ENCODE results near the gene ABCA3.
"Not testable (repeated sequence)": the region's sequence is repeated elsewhere in the genome, so short reads cannot be mapped to it uniquely, and the experiment has no call there.

The ABCA3 gene

DNA sequence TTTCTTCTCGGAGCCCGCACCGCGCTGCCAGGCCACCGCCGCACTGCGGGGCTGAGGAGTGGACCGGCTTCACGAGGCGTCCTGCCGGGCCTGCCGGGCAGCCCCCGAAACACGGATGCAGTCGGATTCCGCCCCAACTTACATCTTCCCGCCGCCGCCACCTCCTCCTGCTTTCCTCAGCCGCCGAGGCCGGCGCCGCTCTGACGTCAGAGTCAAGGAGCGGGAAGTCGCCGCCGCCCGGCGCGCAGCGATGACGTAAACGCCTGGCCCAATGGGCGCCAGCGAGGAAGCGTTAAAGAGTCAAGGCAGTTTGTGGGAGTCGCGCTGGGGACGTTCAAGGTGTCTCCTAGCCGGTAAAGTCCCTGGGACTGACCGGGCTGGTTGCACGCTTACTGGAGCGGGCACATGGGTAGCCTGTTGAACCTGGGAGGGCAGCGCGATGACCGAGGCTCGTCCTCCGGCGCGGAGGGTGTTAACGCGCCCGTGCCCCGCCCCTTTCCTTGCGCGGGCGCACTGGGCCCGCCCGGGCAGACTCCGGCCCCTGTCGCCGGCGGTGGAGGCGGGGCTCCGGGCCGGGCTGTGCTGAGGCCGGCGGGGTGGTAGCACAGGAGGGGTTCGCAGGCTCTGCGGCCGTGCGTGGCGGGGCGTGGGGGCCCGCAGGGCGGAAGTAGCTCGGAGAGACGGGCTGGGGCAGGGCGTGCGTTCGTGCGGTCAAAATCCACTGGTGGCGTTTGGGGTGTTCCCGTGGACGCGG is 72.4 kb downstream of the ABCA3 start, which contains the start of gene RNPS1:
Gene RNPS1, minus strand, starts transcription at position 214 of the 754 bp plus-strand sequence. CDS start 3,483 bp downstream, outside the sequence.
- Histone ChIP-seq H3K79me2 (ENCODE audit: low read length) (peaks cover 57% of the 10 kb centered on the region), H3K27ac (ENCODE audit: low read length) (peak within 1 kb of the TSS; percentile 86), H4K20me1 (ENCODE audit: insufficient read depth, low read length) (peaks cover 39% of the 10 kb centered on the region), H2AFZ (ENCODE audit: low read depth, low read length) (peak within 1 kb of the TSS; percentile 98), H3K27me3 (ENCODE audit: low read depth, low read length) (no peaks in the 10 kb centered on the region), H3K4me1 (ENCODE audit: low read length) (peaks cover 17% of the 10 kb centered on the region), H3K9ac (ENCODE audit: low read length) (peak within 1 kb of the TSS; percentile 84), H3K4me2 (ENCODE audit: low read length) (peak within 1 kb of the TSS; percentile 85), H3K36me3 (replicated peaks; ENCODE audit: low read depth, low read length) (peaks cover 15% of the 10 kb centered on the region), H3K9me3 (ENCODE audit: insufficient read depth, low read length) (no peaks in the 10 kb centered on the region), H3K4me3 (ENCODE audit: low read length) (peak within 1 kb of the TSS; percentile 87)
- TF ChIP-seq EZH2phosphoT487 (IDR thresholded peaks at IDR 0.05; ENCODE audit: low read depth) (no peak), CTCF (IDR thresholded peaks at IDR 0.05; ENCODE audit: low read depth, low read length) (no peak)

DNA sequence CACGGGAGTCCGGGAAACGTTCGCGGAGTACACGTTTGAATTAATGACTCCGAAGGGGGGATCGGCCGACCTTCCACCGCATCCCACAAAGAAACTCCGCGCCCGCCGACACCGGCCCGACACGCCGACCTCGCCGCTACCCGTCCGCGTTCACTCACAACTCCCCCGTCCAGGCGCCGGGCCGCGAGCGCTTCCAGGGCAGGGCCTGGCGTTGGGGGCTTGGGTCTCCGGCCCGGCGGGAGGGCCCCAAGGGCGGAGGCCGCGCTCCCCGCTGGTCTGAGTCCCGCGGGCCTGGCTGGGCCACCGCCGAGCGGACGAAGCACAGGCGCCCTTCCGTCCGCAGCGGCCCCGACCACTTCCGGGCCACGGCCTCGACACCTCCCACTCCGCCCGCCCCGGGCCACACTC is 73.0 kb downstream of the ABCA3 start:
- H3K4me1 ChIP-seq (ENCODE audit: low read length), result peaks cover 17% of the 10 kb centered on the region
- not testable (repeated sequence) for H3K9me3 ChIP-seq (ENCODE audit: insufficient read depth, low read length); H3K27me3 ChIP-seq (ENCODE audit: low read depth, low read length)
- H3K27ac ChIP-seq (ENCODE audit: low read length), result peak overlapping the region; percentile 86
- peaks cover 62% of the 10 kb centered on the region for H3K79me2 ChIP-seq (ENCODE audit: low read length)
- H3K4me3 ChIP-seq (ENCODE audit: low read length), result peak overlapping the region; percentile 87
- peak overlapping the region; percentile 84 for H3K9ac ChIP-seq (ENCODE audit: low read length)
- peaks cover 44% of the 10 kb centered on the region for H4K20me1 ChIP-seq (ENCODE audit: insufficient read depth, low read length)
- H3K4me2 ChIP-seq (ENCODE audit: low read length), result peak overlapping the region; percentile 82
- peaks cover 20% of the 10 kb centered on the region for H3K36me3 ChIP-seq (replicated peaks; ENCODE audit: low read depth, low read length)
- peak overlapping the region; percentile 98 for H2AFZ ChIP-seq (ENCODE audit: low read depth, low read length)

DNA sequence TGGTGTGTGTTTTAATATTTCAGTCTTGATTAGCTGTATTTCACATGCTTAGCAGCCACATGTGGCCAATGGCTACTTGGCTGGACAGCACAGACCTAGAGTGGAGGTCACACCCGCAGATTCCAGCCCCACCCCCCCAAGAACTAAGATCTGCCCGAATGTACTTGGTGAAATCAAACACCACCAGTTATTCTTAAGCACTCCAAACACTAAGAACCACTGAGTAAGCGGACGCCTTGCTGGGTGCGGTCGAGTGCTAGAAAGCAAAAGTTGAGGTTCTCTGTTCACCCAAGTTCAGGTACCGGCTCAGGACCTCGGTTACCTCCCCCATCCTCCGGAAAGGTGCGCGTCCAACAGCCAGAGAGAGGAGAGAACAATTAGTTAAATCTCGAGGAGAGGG is 73.6 kb downstream of the ABCA3 start:
- H3K9ac ChIP-seq (ENCODE audit: low read length), result peak overlapping the region; percentile 84
- not testable (repeated sequence) for H3K9me3 ChIP-seq (ENCODE audit: insufficient read depth, low read length); H3K27ac ChIP-seq (ENCODE audit: low read length); H3K27me3 ChIP-seq (ENCODE audit: low read depth, low read length); H2AFZ ChIP-seq (ENCODE audit: low read depth, low read length)
- peaks cover 27% of the 10 kb centered on the region for H3K36me3 ChIP-seq (replicated peaks; ENCODE audit: low read depth, low read length)
- peak overlapping the region; percentile 82 for H3K4me2 ChIP-seq (ENCODE audit: low read length)
- peak overlapping the region; percentile 87 for H3K4me3 ChIP-seq (ENCODE audit: low read length)
- peaks cover 46% of the 10 kb centered on the region for H4K20me1 ChIP-seq (ENCODE audit: insufficient read depth, low read length)
- peaks cover 69% of the 10 kb centered on the region for H3K79me2 ChIP-seq (ENCODE audit: low read length)
- peaks cover 17% of the 10 kb centered on the region for H3K4me1 ChIP-seq (ENCODE audit: low read length)

DNA sequence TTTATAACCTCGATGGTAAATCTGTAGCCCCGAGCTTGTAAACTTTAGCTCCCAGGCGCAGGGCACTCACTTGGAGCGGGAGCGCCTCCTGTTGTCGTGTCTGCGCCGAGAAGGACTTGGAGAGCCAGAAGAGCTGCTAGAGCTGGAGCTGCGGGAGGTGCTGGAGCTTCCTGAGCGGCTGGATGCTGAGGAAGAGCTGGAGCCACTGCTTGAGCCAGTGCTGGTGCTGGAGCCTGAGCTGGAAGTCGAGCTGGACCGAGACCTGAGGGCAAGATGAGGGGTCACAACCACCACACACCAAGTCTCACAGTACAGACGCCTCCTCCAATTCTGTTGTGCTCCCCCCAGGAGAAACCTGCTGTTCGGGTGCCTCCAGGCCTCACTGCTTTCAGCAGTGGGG is 77.5 kb downstream of the ABCA3 start:
- H3K4me3 ChIP-seq (ENCODE audit: low read length); H3K9me3 ChIP-seq (ENCODE audit: insufficient read depth, low read length); H3K9ac ChIP-seq (ENCODE audit: low read length); H3K27ac ChIP-seq (ENCODE audit: low read length); H3K4me2 ChIP-seq (ENCODE audit: low read length); H3K27me3 ChIP-seq (ENCODE audit: low read depth, low read length); H2AFZ ChIP-seq (ENCODE audit: low read depth, low read length): not testable (repeated sequence)
- Histone ChIP-seq H3K4me1 (ENCODE audit: low read length) (peaks cover 10% of the 10 kb centered on the region), H4K20me1 (ENCODE audit: insufficient read depth, low read length) (peaks cover 46% of the 10 kb centered on the region), H3K36me3 (replicated peaks; ENCODE audit: low read depth, low read length) (peaks cover 47% of the 10 kb centered on the region), H3K79me2 (ENCODE audit: low read length) (peaks cover 78% of the 10 kb centered on the region)

DNA sequence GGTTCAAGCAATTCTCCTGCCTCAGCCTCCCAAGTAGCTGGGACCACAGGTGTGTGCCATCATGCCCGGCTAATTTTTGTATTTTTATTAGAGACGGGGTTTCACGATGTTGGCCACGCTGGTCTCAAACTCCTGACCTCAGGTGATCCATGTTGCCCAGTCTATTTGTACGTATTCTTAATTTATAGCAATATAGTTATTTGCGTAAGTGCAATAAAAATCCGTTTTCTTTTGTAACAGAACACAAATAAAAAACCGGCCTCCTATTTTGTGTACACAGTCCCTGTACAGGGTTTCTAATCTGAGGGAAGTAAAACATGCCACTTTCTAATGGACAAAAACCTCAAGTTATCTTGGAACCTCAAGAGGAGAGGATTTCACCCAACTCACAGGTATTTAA is 80.3 kb downstream of the ABCA3 start:
- Histone ChIP-seq H3K9ac (ENCODE audit: low read length) (no peak overlapping the region), H2AFZ (ENCODE audit: low read depth, low read length) (no peak overlapping the region), H4K20me1 (ENCODE audit: insufficient read depth, low read length) (peaks cover 42% of the 10 kb centered on the region), H3K4me3 (ENCODE audit: low read length) (no peak overlapping the region), H3K79me2 (ENCODE audit: low read length) (peaks cover 70% of the 10 kb centered on the region), H3K27ac (ENCODE audit: low read length) (no peak overlapping the region), H3K9me3 (ENCODE audit: insufficient read depth, low read length) (no peaks in the 10 kb centered on the region), H3K36me3 (replicated peaks; ENCODE audit: low read depth, low read length) (peaks cover 69% of the 10 kb centered on the region), H3K4me1 (ENCODE audit: low read length) (no peaks in the 10 kb centered on the region), H3K27me3 (ENCODE audit: low read depth, low read length) (no peaks in the 10 kb centered on the region), H3K4me2 (ENCODE audit: low read length) (no peak overlapping the region)
- TF ChIP-seq CTCF (IDR thresholded peaks at IDR 0.05; ENCODE audit: low read depth, low read length) (no peak), EZH2phosphoT487 (IDR thresholded peaks at IDR 0.05; ENCODE audit: low read depth) (no peak)

DNA sequence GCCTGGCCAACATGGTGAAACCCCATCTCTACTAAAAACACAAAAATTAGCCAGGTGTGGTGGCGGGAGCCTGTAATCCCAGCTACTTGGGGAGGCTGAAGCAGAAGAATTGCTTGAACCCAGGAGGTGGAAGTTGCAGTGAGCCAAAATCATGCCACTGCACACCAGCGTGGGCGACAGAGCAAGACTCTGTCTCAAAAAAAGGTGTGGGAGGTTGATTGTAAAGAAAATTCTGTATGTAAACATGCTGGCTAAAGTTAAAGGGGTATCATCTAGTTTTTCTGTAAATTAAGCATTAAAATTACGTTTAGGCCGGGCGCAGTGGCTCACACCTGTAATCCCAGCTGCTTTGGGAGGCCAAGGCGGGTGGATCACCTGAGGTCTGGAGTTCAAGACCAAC is 82.0 kb downstream of the ABCA3 start:
- H3K4me1 ChIP-seq (ENCODE audit: low read length); H3K27ac ChIP-seq (ENCODE audit: low read length); H3K27me3 ChIP-seq (ENCODE audit: low read depth, low read length); H3K9ac ChIP-seq (ENCODE audit: low read length); H2AFZ ChIP-seq (ENCODE audit: low read depth, low read length); H3K4me2 ChIP-seq (ENCODE audit: low read length); H3K9me3 ChIP-seq (ENCODE audit: insufficient read depth, low read length); H3K4me3 ChIP-seq (ENCODE audit: low read length): not testable (repeated sequence)
- Histone ChIP-seq H3K36me3 (replicated peaks; ENCODE audit: low read depth, low read length) (peaks cover 68% of the 10 kb centered on the region), H3K79me2 (ENCODE audit: low read length) (peaks cover 55% of the 10 kb centered on the region), H4K20me1 (ENCODE audit: insufficient read depth, low read length) (peaks cover 35% of the 10 kb centered on the region)
